NCI-H1436 (cell line): ENCODE measurements around the gene C17orf78.
"Not testable (repeated sequence)": the region's sequence is repeated elsewhere in the genome, so short reads cannot be mapped to it uniquely, and the experiment has no call there.

Experiments used
- DNase-seq: peaks from one replicate; lab custom pipeline; 2025; lab: John Stamatoyannopoulos, UW

C17orf78 gene

GRCh38 chr17:37438141-37438540, 62.4 kb downstream of the C17orf78 start:
- no peak for DNase-seq

GRCh38 chr17:37440424-37440823, 64.6 kb downstream of the C17orf78 start:
- no peak for DNase-seq

- DNase-seq: not testable (repeated sequence)
These were observed 65.7 kb downstream of the C17orf78 start for GRCh38 chr17:37441369-37442014.
